HepG2 (cell line): Measurements from ENCODE around the gene ARL4D. TPM values are rescaled to one million over a fixed set of nuclear protein-coding genes. Genes with fewer than 3 reads are reported as not detected.
A peak's percentile ranks its signal among the peaks of the same experiment; 100 is the strongest.

Source experiments
- ATAC-seq: fragments of 200-7000 bp; cut with Tn5 transposase; 3 replicates; pipeline ENCODE4 v1.9.1; 2020; ENCODE audit warnings: mild to moderate bottlenecking, moderate library complexity
- BruUV-seq: library from RNA; stranded (reverse); fragments of 400-500 nt; replicated peaks from 2 replicates; lab custom pipeline; 2021; lab: Mats Ljungman, UMichigan
- CTCF ChIA-PET: fragments of 300-600 bp; formaldehyde crosslinking; extraction: SDS; loops from one replicate; lab custom pipeline; 2021; ENCODE audit warnings: low total read pairs, inconsistent platforms, low intra/inter-chr PET ratio; lab: Yijun Ruan, JAX
- POLR2A ChIA-PET: fragments of 350-600 bp; sonication (Branson Sonifier 250); formaldehyde crosslinking; loops from one replicate; lab custom pipeline; 2020; ENCODE audit warnings: antibody characterized with exemption, inconsistent platforms; lab: Yijun Ruan, JAX
- DNase-seq: peaks from one replicate; pipeline ENCODE4 v3.0.0-alpha.2; 2015; ENCODE audit warnings: low spot score
- FAIRE-seq: peaks from 3 replicates; lab custom pipeline; 2011; peaks lifted over from hg19 to GRCh38; lab: Jason Lieb, UNC
- H2AFZ ChIP-seq: one replicate; pipeline ENCODE4 v1.6.1; 2011; ENCODE audit warnings: low read length, inconsistent platforms
- H3K27ac ChIP-seq: fragments of 300-600 bp; 3 replicates; pipeline ENCODE4 v1.8.0; 2011; ENCODE audit warnings: mixed run types, mild to moderate bottlenecking, mixed read lengths, low read length, inconsistent platforms; ENCODE audit not compliant: insufficient read depth; ENCODE audit errors: extremely low read length
- H3K27me3 ChIP-seq, 2 experiments: fragments of 200-600 bp in 1 of 2; 2 replicates in 1 of 2; 3 replicates in 1 of 2; pipeline versions ENCODE4 v1.6.0 to v1.8.0; 2011; ENCODE audit warnings: low read length in 2 of 2, mild to moderate bottlenecking in 2 of 2, moderate library complexity in 2 of 2, inconsistent platforms in 1 of 2; ENCODE audit not compliant: insufficient read depth in 2 of 2, control insufficient read depth in 1 of 2
- H3K36me3 ChIP-seq, 2 experiments: fragments of 200-600 bp in 1 of 2; replicated peaks in 1 of 2; 2 replicates in 1 of 2; 3 replicates in 1 of 2; pipeline versions ENCODE4 v1.5.1 to v1.8.0; 2011; ENCODE audit warnings: low read length in 2 of 2, inconsistent platforms in 1 of 2; ENCODE audit not compliant: insufficient read depth in 2 of 2, control insufficient read depth in 1 of 2
- H3K4me1 ChIP-seq: 2 replicates; pipeline ENCODE4 v1.5.1; 2012; ENCODE audit warnings: low read length, inconsistent platforms; ENCODE audit not compliant: insufficient read depth
- H3K4me2 ChIP-seq: 2 replicates; pipeline ENCODE4 v1.6.0; 2011; ENCODE audit warnings: low read depth, low read length, inconsistent platforms
- H3K4me3 ChIP-seq, 3 experiments: fragments of 200-600 bp in 1 of 3; sonication (generic), shearing (Covaris generic) in 1 of 3; replicated peaks in 1 of 3; 2 replicates each; pipeline ENCODE4 v1.5.1; 2011 to 2016; ENCODE audit warnings: low read length in 3 of 3, inconsistent platforms in 2 of 3, low read depth in 2 of 3, mild to moderate bottlenecking in 2 of 3, control low read depth in 1 of 3, mixed read lengths in 1 of 3; ENCODE audit not compliant: insufficient read depth in 1 of 3
- H3K79me2 ChIP-seq: one replicate; pipeline ENCODE4 v1.6.1; 2011; ENCODE audit warnings: low read length, inconsistent platforms; ENCODE audit not compliant: insufficient read depth
- H3K9ac ChIP-seq: 2 replicates; pipeline ENCODE4 v1.6.0; 2011; ENCODE audit warnings: mild to moderate bottlenecking, low read depth, low read length, inconsistent platforms; ENCODE audit not compliant: insufficient read depth
- H3K9me3 ChIP-seq: 2 replicates; pipeline ENCODE4 v1.5.1; 2012; ENCODE audit warnings: mild to moderate bottlenecking, low read length
- H4K20me1 ChIP-seq: 2 replicates; pipeline ENCODE4 v1.6.0; 2011; ENCODE audit warnings: inconsistent platforms, mild to moderate bottlenecking, low read length, moderate library complexity; ENCODE audit not compliant: insufficient read depth
- CENPX ChIP-seq: sonication (generic); formaldehyde crosslinking; IDR thresholded peaks from 2 replicates; pipeline ENCODE4 v1.9.0; 2021; ENCODE audit warnings: mild to moderate bottlenecking, missing genetic modification reagents, moderate library complexity
- CHCHD3 ChIP-seq: sonication (generic); formaldehyde crosslinking; IDR thresholded peaks from 2 replicates; pipeline ENCODE4 v1.8.0; 2022; ENCODE audit warnings: mild to moderate bottlenecking, missing genetic modification reagents, moderate library complexity
- FUBP1 ChIP-seq: sonication (generic); formaldehyde crosslinking; IDR thresholded peaks from 2 replicates; pipeline ENCODE4 v1.5.1; 2020; ENCODE audit warnings: missing genetic modification reagents, mild to moderate bottlenecking, borderline replicate concordance
- GATA4 ChIP-seq: sonication (generic); IDR thresholded peaks from 2 replicates; pipeline ENCODE4 v1.6.1; 2016; ENCODE audit warnings: antibody characterized with exemption, low read depth, borderline replicate concordance
- GFI1 ChIP-seq: sonication (generic); formaldehyde crosslinking; IDR thresholded peaks from 2 replicates; pipeline ENCODE4 v1.5.0; 2020; ENCODE audit warnings: missing genetic modification reagents, mild to moderate bottlenecking, borderline replicate concordance
- KDM4B ChIP-seq: sonication (generic); formaldehyde crosslinking; IDR thresholded peaks from 2 replicates; pipeline ENCODE4 v1.4.0; 2020; ENCODE audit warnings: missing genetic modification reagents
- KMT2A ChIP-seq: sonication (generic); formaldehyde crosslinking; IDR thresholded peaks from 2 replicates; pipeline ENCODE4 v1.4.0; 2020; ENCODE audit warnings: missing genetic modification reagents
- NFATC3 ChIP-seq: sonication (generic); formaldehyde crosslinking; IDR thresholded peaks from 2 replicates; pipeline ENCODE4 v1.5.1; 2020; ENCODE audit warnings: mild to moderate bottlenecking, missing genetic modification reagents
- PHF8 ChIP-seq: sonication (generic); formaldehyde crosslinking; IDR thresholded peaks from 2 replicates; pipeline ENCODE4 v1.5.0; 2020; ENCODE audit warnings: missing genetic modification reagents
- REL ChIP-seq: sonication (generic); formaldehyde crosslinking; conservative IDR thresholded peaks from 2 replicates; pipeline ENCODE4 v1.8.0; 2022; ENCODE audit warnings: mild to moderate bottlenecking, missing genetic modification reagents, moderate library complexity
- RFX3 ChIP-seq: IDR thresholded peaks from 2 replicates; pipeline ENCODE4 v1.6.1; 2016; ENCODE audit warnings: missing biosample characterization, missing genetic modification reagents
- TCF12 ChIP-seq, 2 experiments: fragments of 450-650 bp in 1 of 2; sonication (generic) in 1 of 2; formaldehyde crosslinking in 1 of 2; IDR thresholded peaks; 2 replicates each; pipeline versions ENCODE4 v1.6.1 to v1.8.0; 2017 to 2022; ENCODE audit warnings: antibody characterized with exemption in 1 of 2, mild to moderate bottlenecking in 1 of 2, missing genetic modification reagents in 1 of 2, moderate library complexity in 1 of 2
- THYN1 ChIP-seq: sonication (generic); formaldehyde crosslinking; IDR thresholded peaks from 2 replicates; pipeline ENCODE4 v1.8.1; 2023; ENCODE audit warnings: low read depth, mild to moderate bottlenecking, moderate library complexity, missing genetic modification reagents, borderline replicate concordance
- USF2 ChIP-seq, 2 experiments: sonication (generic) in 1 of 2; formaldehyde crosslinking in 1 of 2; IDR thresholded peaks; 2 replicates each; pipeline versions ENCODE4 v1.5.1 to v1.6.1; 2011 to 2020; ENCODE audit warnings: borderline replicate concordance in 1 of 2, low read depth in 1 of 2, low read length in 1 of 2, mild to moderate bottlenecking in 1 of 2, missing genetic modification reagents in 1 of 2, moderate library complexity in 1 of 2
- ZNF512B ChIP-seq: sonication (generic); formaldehyde crosslinking; IDR thresholded peaks from 2 replicates; pipeline ENCODE4 v1.5.1; 2020; ENCODE audit warnings: missing genetic modification reagents, mild to moderate bottlenecking, borderline replicate concordance
- WGBS: methylation state at CpG from one replicate; pipeline ENCODE4 v1.1.6; 2017; ENCODE audit warnings: low lambda C conversion rate; 5-methylcytosine and 5-hydroxymethylcytosine counted together
- in situ Hi-C: cut with HindIII; loops from 2 replicates; pipeline ENCODE4 v1.10.0; 2017; ENCODE audit warnings: low pct_unique_long_range_greater_than_20kb; ENCODE audit not compliant: extremely low pct_ligation_motif_present
- intact Hi-C: fragments of 100-400 bp; cut with micrococcal nuclease; formaldehyde crosslinking; loops from one replicate; pipeline ENCODE4 v1.10.0; 2022; ENCODE audit not compliant: unreplicated experiment
- polyA plus RNA-seq, 8 experiments: library from polyadenylated mRNA; depleted of rRNA in 3 of 8; stranded (reverse) in 7 of 8; unstranded in 1 of 8; fragments of >200 nt; fragmentation: Illumina TruSeq in 4 of 8; extraction: Trizol in 4 of 8; gene quantifications; 2 replicates each; pipeline versions ENCODE4 v1.2.1 to v1.2.3, GENCODE V29; 2011 to 2016; ENCODE audit warnings: low read depth in 4 of 8, missing spikeins in 1 of 8, mixed read lengths in 1 of 8; ENCODE audit not compliant: insufficient read depth in 1 of 8
- total RNA-seq, 5 experiments: library from RNA; depleted of rRNA; stranded (reverse); fragments of >200 nt; fragmentation: Illumina TruSeq; extraction: Trizol; gene quantifications; 2 replicates each; pipeline ENCODE4 v1.2.3, GENCODE V29; 2016; ENCODE audit warnings: low read depth in 1 of 5

ARL4D gene
- total and polyA plus RNA-seq, 2 of the 13 experiments (the other 11 are each of a cell fraction or from before 2014, with no cell fraction given), result 9.0 to 25.9 TPM

GRCh38 chr17:43383826-43384475, 14.8 kb upstream of the ARL4D start:
- DNase-seq (no peak), FAIRE-seq (no peak), ATAC-seq (no peak)
- Histone ChIP-seq H3K9ac (peak overlapping the region; percentile 55), H3K36me3 (no peaks in the 10 kb centered on the region), H3K27ac (peak overlapping the region; percentile 82), H3K9me3 (peaks cover 21% of the 10 kb centered on the region), H3K4me2 (peak overlapping the region; percentile 68), H3K79me2 (no peaks in the 10 kb centered on the region), H3K27me3 (no peaks in the 10 kb centered on the region), H3K4me3 (peak overlapping the region in 1 of 3 experiments; percentile 21; a peak in 1 of 6 replicates), H3K4me1 (peaks cover 80% of the 10 kb centered on the region), H4K20me1 (no peaks in the 10 kb centered on the region), H2AFZ (no peak overlapping the region)
- in situ Hi-C loops (no loop called here), intact Hi-C loops (no loop called here)
- ChIA-PET POLR2A (interaction anchor here (1.1 to 6.4 kb wide), 8 partner anchors 9 to 100 kb away, joined by 3 to 386 read pairs (median 9); partner anchors contain the start of genes ARL4D and DHX8), CTCF (no interaction called here)
- WGBS, result 55% methylated on average over 9 of the region's 9 CpGs
- BruUV-seq, result no TSS peak
- TF ChIP-seq KDM4B (CRISPR knock-in tag) (0 out of 2 replicates have a peak, but pooled peaks have one; percentile 35), USF2 (IDR thresholded peaks at IDR 0.05; ENCODE audit: low read depth, low read length) (no peak), USF2 (CRISPR knock-in tag; IDR thresholded peaks at IDR 0.05; ENCODE audit: borderline replicate concordance) (peak; percentile 20; the same call in 1 of the 2 replicates), NFATC3 (0 out of 2 replicates have a peak, but pooled peaks have one; percentile 69), ZNF512B (0 out of 2 replicates have a peak, but pooled peaks have one; percentile 14), RFX3 (CRISPR knock-in tag) (0 out of 2 replicates have a peak, but pooled peaks have one; percentile 5), TCF12 (IDR thresholded peaks at IDR 0.05) (no peak), TCF12 (CRISPR knock-in tag; IDR thresholded peaks at IDR 0.05) (0 out of 2 replicates have a peak, but pooled peaks have one; percentile 12), GFI1 (CRISPR knock-in tag) (no peak), GATA4 (peak; percentile 16; the same call in 1 of the 2 replicates), KMT2A (peak; percentile 71; the same call in 1 of the 2 replicates), THYN1 (CRISPR knock-in tag) (no peak), CENPX (CRISPR knock-in tag) (no peak), CHCHD3 (CRISPR knock-in tag) (0 out of 2 replicates have a peak, but pooled peaks have one; percentile 49), FUBP1 (CRISPR knock-in tag) (peak; percentile 90; the same call in 1 of the 2 replicates), PHF8 (CRISPR knock-in tag) (0 out of 2 replicates have a peak, but pooled peaks have one; percentile 37), REL (CRISPR knock-in tag) (0 out of 2 replicates have a peak, but pooled peaks have one; percentile 48)
